NAMALWA (cell line): ENCODE data around the gene RAB4A.
"Not testable (repeated sequence)": the region's sequence is repeated elsewhere in the genome, so short reads cannot be mapped to it uniquely, and the experiment has no call there.

Experiments
- DNase-seq: peaks from one replicate; pipeline ENCODE4 v3.0.0-alpha.2; 2015; ENCODE audit warnings: low spot score

The RAB4A gene

GRCh38 chr1:229272164-229273158 lies 1.6 kb downstream of the RAB4A start:
- no peak for DNase-seq

- DNase-seq, result no peak
These were observed 2.8 kb downstream of the RAB4A start for GRCh38 chr1:229273507-229274232.

- no peak for DNase-seq
These were observed 4.1 kb downstream of the RAB4A start for GRCh38 chr1:229275005-229275404.

- DNase-seq, result no peak
These were observed 7.3 kb downstream of the RAB4A start for GRCh38 chr1:229278120-229278741.

- no peak for DNase-seq
These were observed 8.3 kb downstream of the RAB4A start for GRCh38 chr1:229279242-229279641.

- no peak for DNase-seq
These were observed 9.3 kb downstream of the RAB4A start for GRCh38 chr1:229280037-229280828.

- no peak for DNase-seq
These were observed 10.0 kb downstream of the RAB4A start for GRCh38 chr1:229280921-229281320.

- DNase-seq, result no peak
These were observed 10.5 kb downstream of the RAB4A start for GRCh38 chr1:229281339-229281926.

GRCh38 chr1:229282295-229282823 lies 11.4 kb downstream of the RAB4A start:
- no peak for DNase-seq

- DNase-seq, result no peak
These were observed 12.3 kb downstream of the RAB4A start for GRCh38 chr1:229283183-229283611.

GRCh38 chr1:229284887-229285286 lies 14.0 kb downstream of the RAB4A start:
- no peak for DNase-seq

GRCh38 chr1:229285440-229285839 lies 14.5 kb downstream of the RAB4A start:
- no peak for DNase-seq

GRCh38 chr1:229286099-229286766 lies 15.3 kb downstream of the RAB4A start:
- DNase-seq, result no peak

GRCh38 chr1:229287267-229287666 lies 16.4 kb downstream of the RAB4A start:
- no peak for DNase-seq

GRCh38 chr1:229288516-229288915 lies 17.6 kb downstream of the RAB4A start:
- no peak for DNase-seq

- DNase-seq, result not testable (repeated sequence)
These were observed 20.8 kb downstream of the RAB4A start for GRCh38 chr1:229291686-229292085.

- DNase-seq, result no peak
These were observed 22.8 kb downstream of the RAB4A start for GRCh38 chr1:229293528-229294204.

- DNase-seq, result no peak
These were observed 24.8 kb downstream of the RAB4A start for GRCh38 chr1:229295745-229296144.

- DNase-seq, result no peak
These were observed 25.6 kb downstream of the RAB4A start for GRCh38 chr1:229296541-229296941.

- no peak for DNase-seq
These were observed 26.8 kb downstream of the RAB4A start for GRCh38 chr1:229297746-229298145.
